Neuron (in vitro differentiated cells): ENCODE data around the gene MAN1B1.

ENCODE experiments used
- H2AFZ ChIP-seq: one replicate; pipeline ENCODE4 v1.6.1; 2013; ENCODE audit warnings: low read depth, mild to moderate bottlenecking, inconsistent platforms, low read length, moderate library complexity
- H3K27me3 ChIP-seq: one replicate; pipeline ENCODE4 v1.6.1; 2013; ENCODE audit warnings: low read length; ENCODE audit not compliant: insufficient read depth
- H3K36me3 ChIP-seq: one replicate; pipeline ENCODE4 v1.6.1; 2013; ENCODE audit warnings: low read length; ENCODE audit not compliant: insufficient read depth
- H3K4me1 ChIP-seq: one replicate; pipeline ENCODE4 v1.6.1; 2013; ENCODE audit warnings: low read length; ENCODE audit not compliant: insufficient read depth
- H3K4me3 ChIP-seq: 2 replicates; pipeline ENCODE4 v1.5.1; 2013; ENCODE audit warnings: mild to moderate bottlenecking, low read length, moderate library complexity
- H3K9me3 ChIP-seq: one replicate; pipeline ENCODE4 v1.6.1; 2013; ENCODE audit warnings: low read length

Gene MAN1B1

DNA sequence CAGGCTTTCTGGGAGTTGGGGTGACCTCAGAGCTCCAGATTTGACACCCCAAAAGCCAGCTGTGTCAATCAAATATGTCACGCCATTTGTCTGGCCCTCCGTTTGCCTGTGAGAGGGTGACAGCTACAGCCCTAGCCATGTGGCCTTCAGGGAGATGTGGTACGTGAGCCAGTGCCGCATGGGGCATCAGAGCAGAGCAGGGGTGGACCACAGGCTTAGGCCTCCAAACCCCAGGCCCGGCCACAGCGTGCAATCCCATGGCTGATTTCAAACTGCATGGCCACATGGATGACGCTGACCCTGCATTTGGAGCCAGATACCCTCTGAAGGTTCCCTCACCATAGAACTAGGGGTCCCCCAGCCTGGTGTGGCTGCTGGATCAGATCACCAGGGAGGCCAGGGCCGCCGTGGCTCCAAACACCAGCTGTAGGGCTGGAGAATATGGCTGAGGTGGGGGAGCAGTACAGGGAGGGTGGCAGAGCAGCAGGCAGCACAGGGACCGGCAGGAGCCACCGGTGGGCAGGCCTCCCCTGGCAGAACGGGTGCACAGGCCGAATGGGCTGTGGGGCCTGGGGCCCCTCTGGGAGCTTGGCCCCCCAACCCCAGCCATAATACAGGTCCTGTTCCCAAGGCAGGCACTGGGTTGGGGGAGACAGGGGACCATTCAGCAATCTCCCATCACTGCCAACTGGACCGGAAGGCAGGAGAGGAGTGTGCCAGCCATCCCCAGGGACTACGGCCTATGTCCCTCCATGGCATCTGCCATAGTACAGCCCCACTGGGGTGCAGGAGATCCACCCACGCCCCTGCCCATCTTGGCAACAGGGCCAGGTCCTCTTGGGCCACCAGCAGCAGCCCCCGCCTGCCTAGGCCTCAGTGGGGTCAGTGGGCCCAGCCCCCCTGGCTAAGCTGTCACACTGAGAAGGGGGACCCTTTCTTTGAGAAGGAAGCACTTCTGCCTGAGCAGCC is 18.0 kb upstream of the MAN1B1 start:
- Histone ChIP-seq H3K4me3 (peak overlapping the region; percentile 68), H3K9me3 (no peaks in the 10 kb centered on the region)

DNA sequence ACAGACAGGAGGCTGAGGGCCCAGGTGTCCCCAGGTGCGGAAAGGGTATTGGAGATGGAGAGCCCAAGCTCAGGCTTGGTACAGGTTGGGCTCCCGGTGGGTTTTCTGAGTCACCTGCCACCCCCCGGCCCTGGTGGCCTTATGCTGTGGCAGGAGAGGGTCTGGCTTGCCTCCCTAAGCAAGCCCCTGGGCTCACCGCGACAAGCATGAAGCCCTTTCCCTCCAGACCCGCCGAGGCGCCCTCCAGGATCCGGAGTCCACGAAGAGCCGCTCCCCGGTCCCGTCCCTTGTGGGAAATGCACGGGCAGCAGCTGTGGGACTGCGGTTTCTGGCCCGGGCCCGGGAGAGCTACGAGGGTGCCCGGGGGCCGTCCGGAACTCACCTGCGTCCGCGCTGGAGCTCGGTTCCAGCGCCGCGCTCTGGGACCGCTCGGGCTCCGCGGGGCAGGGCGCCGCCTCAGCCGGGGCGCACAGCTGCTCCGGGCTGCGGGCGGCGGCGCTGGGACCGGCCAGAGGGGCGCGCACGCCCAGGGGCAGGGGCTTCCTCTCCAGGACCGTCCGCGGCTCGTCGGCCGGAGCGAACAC is 17.2 kb upstream of the MAN1B1 start:
- peaks cover 10% of the 10 kb centered on the region for H3K27me3 ChIP-seq
- peaks cover 2% of the 10 kb centered on the region for H3K36me3 ChIP-seq
- peaks cover 22% of the 10 kb centered on the region for H3K4me1 ChIP-seq
- H3K4me3 ChIP-seq: peak overlapping the region; percentile 68
- H3K9me3 ChIP-seq: no peaks in the 10 kb centered on the region
- peak overlapping the region; percentile 33 for H2AFZ ChIP-seq

More for the DNA sequence above, 18.0 kb upstream of the MAN1B1 start:
- peaks cover 22% of the 10 kb centered on the region for H3K4me1 ChIP-seq
- peaks cover 2% of the 10 kb centered on the region for H3K36me3 ChIP-seq
- peaks cover 4% of the 10 kb centered on the region for H3K27me3 ChIP-seq
- H2AFZ ChIP-seq: no peak overlapping the region

DNA sequence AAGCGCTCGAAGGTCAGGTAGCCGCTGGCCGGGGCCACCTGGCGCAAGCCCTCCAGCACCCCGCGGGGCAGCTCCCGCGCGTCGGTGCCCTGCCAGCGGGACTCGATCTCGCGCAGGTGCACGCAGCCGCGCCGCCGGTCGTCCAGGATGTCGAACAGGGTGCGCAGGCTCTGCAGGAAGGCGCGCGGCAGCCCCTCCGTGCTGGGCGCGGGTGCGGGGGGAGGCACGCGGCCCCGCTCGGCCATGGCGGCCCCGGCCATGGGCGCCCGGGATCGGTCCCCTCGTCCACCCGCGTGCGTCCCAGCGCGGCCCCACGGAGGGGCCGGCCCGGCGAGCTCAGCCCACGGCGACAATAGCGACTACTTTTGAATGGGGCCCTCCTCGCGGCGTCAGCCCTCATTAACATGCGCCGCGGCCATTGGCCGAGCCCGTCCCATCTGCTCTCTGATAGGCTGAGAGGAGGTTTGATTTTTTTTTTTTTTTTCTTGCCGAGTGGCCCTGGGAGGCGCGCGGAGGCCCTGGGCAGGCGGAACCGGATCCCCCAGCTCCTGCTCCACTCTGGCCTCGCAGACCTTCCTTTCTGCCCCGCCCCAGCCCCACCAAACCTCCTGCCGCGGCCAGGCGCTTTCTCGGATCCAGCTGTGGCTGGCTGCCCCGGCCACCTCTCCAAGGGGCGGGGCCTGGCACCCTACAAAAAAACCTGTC is 16.4 kb upstream of the MAN1B1 start, which contains the start of gene SAPCD2:
SAPCD2 (minus strand) TSS at position 357 of the 705 bp plus-strand sequence; CDS start at position 260, 97 bp downstream.
- Histone ChIP-seq H3K4me1 (peaks cover 22% of the 10 kb centered on the region), H3K9me3 (no peaks in the 10 kb centered on the region), H3K4me3 (peak within 1 kb of the TSS; percentile 68), H3K27me3 (peaks cover 17% of the 10 kb centered on the region), H2AFZ (peak within 1 kb of the TSS; percentile 33), H3K36me3 (peaks cover 2% of the 10 kb centered on the region)

DNA sequence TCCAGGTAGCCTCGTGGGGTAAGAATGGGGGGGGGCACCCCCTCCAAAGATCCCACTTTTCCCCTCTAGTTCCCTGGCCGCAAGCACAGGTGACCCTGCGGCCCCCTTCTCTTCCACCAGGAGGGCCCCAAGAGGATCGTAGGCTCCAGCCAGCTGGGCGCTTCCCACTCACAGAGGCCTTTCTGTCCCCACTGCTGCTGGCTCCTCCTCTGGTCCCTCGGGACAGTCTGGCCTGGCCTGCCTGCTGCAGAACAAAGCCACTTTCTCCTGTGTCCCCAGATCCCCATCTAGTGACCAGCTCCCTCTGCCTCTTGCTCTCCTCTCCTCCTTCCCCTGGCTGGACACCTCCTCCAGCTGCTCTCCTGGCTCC is 15.9 kb upstream of the MAN1B1 start:
- Histone ChIP-seq H2AFZ (peak overlapping the region; percentile 33), H3K36me3 (no peaks in the 10 kb centered on the region), H3K4me1 (peaks cover 22% of the 10 kb centered on the region), H3K27me3 (peaks cover 17% of the 10 kb centered on the region), H3K9me3 (no peaks in the 10 kb centered on the region), H3K4me3 (peak overlapping the region; percentile 68)

DNA sequence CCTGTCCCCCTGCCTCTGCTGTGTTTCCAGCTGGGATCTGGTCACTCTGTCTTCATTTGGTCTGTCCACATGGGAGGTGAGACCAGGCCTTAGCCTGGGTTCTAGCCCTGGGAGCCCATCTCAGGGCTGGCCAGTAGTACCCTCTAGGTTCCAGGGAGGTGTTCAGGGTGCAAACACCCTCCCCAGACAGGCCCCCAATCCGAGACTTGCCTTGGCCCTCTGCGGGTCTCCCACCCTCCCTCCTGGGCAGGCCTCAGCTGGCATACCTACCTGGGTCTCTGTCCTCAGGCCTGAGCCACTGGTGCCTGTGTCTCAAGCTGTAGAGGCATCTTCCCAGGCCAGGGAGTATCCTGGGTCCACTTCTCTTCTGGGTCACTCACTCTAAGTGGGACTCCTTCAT is 15.5 kb upstream of the MAN1B1 start:
- peak overlapping the region; percentile 68 for H3K4me3 ChIP-seq
- H3K36me3 ChIP-seq: no peaks in the 10 kb centered on the region
- H3K9me3 ChIP-seq: no peaks in the 10 kb centered on the region
- H3K27me3 ChIP-seq: peaks cover 21% of the 10 kb centered on the region
- no peak overlapping the region for H2AFZ ChIP-seq
- peaks cover 22% of the 10 kb centered on the region for H3K4me1 ChIP-seq

DNA sequence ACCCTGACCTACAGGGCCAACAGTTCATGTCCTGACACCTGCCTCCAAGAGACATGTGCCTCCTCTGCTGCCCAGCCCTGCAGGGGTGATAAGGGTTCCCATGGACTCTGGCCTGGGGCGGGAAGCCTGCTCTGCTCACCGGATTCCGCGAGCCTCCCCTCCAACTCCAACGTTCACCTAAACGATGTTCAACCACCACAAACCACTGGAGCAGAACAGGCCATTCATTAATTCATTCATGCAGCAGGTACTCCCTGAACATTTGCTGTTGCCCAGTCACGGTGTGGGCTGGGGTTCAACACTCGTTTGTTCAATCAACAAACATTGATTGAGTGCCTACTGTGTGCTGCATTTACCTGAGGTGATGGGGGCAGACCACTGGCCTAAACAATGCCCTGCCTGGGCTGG is 12.8 kb upstream of the MAN1B1 start:
- Histone ChIP-seq H3K4me1 (peaks cover 23% of the 10 kb centered on the region), H3K36me3 (no peaks in the 10 kb centered on the region), H2AFZ (no peak overlapping the region), H3K27me3 (peaks cover 46% of the 10 kb centered on the region), H3K4me3 (no peak overlapping the region), H3K9me3 (no peaks in the 10 kb centered on the region)

DNA sequence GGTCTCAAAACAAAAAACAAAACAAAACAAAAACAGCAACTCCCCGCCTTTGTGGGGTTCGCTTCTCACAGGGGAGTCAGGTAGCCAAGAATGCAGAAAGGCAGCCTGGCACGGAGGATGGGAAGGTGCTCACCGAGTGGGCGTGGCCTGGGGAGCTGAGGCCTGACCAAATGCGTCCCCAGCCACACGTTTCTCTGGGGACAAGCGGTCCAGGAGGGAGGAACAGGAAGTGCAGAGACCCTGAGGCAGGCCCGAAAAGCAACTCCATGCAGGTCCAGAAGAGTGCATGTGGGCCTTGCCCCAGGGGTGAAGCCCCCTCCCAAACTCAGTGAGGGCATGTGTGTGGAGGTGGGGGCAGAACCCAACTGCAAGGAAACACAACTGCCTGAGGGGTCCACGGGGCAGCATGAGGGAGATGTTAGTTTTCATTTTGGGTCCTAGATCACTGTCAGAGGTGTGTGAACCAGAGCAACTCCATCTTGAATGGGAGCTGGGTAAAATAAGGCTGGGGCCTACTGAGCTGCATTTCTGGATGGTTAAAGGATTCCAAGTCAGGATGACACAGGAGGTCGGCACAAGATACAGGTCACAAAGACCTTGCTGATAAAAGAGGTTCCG is 12.0 kb upstream of the MAN1B1 start:
- Histone ChIP-seq H3K27me3 (peaks cover 53% of the 10 kb centered on the region), H3K36me3 (no peaks in the 10 kb centered on the region), H3K4me1 (peaks cover 17% of the 10 kb centered on the region), H3K4me3 (no peak overlapping the region), H3K9me3 (no peaks in the 10 kb centered on the region), H2AFZ (no peak overlapping the region)

DNA sequence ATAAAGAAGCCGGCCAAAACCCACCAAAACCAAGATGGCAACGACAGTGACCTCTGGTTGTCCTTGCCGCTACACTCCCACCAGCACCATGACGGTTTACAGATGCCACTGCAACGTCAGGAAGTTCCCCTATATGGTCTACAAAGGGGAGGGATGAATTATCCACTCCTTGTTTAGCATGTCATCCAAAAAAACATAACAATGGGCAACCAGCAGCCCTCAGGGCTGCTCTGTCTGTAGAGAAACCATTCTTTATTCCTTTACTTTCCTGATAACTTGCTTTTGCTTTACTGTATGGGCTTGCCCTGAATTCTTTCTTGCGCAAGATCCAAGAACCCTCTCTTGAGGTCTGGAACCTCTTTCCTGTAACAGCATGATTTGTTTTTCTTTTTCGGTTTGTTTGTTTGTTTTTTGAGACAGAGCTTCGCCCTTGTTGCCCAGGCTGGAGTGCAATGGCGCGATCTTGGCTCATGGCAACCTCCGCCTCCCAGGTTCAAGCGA is 11.5 kb upstream of the MAN1B1 start:
- Histone ChIP-seq H3K4me1 (peaks cover 17% of the 10 kb centered on the region), H3K36me3 (no peaks in the 10 kb centered on the region)

DNA sequence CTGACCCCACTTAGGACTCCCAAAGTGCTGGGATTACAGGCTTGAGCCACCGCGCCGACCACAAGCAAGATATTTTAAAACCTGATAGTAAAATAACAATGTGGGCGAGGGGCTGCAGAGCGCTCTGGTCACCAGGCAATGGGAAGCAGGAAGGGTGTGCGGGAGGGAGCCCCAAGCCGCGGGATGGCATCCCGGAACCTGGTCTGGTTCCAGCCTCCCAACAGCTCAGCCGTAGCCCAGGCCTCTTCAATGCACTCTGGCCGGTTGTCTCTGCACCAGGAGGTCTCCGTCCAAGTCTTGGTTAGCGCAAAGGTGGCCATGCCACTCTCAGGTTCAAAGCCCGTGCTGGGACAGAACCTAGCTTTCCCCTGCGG is 10.2 kb upstream of the MAN1B1 start:
- no peak overlapping the region for H2AFZ ChIP-seq
- peaks cover 7% of the 10 kb centered on the region for H3K4me1 ChIP-seq
- peaks cover 68% of the 10 kb centered on the region for H3K27me3 ChIP-seq
- no peaks in the 10 kb centered on the region for H3K36me3 ChIP-seq
- H3K9me3 ChIP-seq: no peaks in the 10 kb centered on the region
- H3K4me3 ChIP-seq: no peak overlapping the region

More for the DNA sequence above, 11.5 kb upstream of the MAN1B1 start:
- H3K9me3 ChIP-seq: no peaks in the 10 kb centered on the region
- H3K4me3 ChIP-seq: no peak overlapping the region
- peaks cover 59% of the 10 kb centered on the region for H3K27me3 ChIP-seq
- no peak overlapping the region for H2AFZ ChIP-seq

DNA sequence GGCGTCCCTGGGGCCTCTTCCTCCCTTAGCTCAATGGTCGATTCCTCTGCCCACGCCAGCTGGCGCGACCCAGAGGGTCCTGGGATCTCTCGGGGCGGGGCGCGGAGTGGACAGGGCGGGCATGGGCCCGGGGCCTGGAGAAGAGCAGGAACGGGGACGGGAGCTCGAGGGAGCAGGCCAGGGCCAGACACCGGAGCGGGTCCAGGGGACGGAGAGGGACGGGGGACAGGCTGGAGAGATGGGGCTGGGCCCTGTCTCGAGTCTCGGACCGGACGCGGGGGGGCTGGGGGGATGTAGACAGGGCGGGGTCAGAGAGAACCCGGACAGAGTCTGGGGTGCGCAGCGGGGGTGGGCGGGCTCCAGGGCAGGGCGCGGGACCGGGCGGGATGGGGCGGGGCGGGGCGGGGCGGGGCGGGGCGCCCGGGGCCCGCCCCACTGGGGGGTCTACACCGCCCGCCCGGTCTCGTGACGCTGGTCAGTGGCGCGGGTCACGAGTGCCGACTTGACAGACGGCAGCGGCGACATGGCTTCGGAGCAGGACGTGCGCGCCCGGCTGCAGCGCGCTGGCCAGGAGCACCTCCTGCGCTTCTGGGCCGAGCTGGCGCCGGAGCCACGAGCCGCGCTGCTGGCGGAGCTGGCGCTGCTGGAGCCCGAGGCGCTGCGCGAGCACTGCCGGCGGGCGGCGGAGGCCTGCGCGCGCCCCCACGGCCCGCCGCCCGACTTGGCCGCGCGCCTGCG is 9.6 kb upstream of the MAN1B1 start, which contains the start of gene UAP1L1:
UAP1L1 (plus strand) TSS at position 508 of the 738 bp plus-strand sequence; CDS start at position 524, 16 bp downstream.
- Histone ChIP-seq H3K36me3 (no peaks in the 10 kb centered on the region), H2AFZ (no peak within 1 kb of the TSS), H3K4me1 (peaks cover 6% of the 10 kb centered on the region), H3K9me3 (no peaks in the 10 kb centered on the region), H3K4me3 (peak within 1 kb of the TSS; percentile 27), H3K27me3 (peaks cover 73% of the 10 kb centered on the region)

DNA sequence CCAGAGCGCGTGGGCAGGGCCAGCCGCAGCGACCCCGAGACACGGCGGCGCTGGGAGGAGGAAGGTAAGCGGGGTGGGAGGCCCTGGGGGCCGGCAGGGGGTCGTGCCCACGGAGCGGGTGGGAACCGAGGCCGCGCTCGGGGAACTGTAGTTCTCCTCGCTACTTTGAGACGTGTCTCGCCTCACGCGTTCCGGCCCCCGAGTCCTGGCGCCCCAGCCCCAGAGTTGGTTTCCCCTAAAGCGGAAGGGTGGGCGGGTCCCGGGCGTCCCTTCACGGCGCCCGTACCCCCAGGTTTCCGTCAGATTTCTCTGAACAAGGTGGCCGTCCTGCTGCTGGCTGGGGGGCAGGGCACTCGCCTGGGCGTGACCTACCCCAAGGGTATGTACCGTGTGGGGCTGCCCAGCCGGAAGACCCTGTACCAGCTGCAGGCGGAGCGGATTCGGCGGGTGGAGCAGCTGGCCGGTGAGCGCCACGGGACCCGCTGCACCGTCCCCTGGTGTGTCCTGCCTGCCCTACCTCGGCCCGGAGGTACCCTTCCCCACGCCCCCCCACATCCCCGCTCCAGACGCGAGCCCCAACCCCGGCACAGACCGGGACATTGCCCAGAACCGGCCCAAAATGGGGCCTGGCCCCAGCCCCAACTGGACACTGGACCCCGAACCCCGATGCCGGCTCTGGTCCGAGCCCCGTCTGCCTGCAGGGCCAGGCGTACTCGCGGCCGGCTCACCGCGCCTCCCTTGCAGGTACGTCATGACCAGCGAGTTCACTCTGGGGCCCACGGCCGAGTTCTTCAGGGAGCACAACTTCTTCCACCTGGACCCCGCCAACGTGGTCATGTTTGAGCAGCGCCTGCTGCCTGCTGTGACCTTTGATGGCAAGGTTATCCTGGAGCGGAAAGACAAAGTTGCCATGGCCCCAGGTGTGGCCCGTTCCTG is 8.8 kb upstream of the MAN1B1 start:
- peaks cover 82% of the 10 kb centered on the region for H3K27me3 ChIP-seq

More for the DNA sequence above, 8.8 kb upstream of the MAN1B1 start:
- H2AFZ ChIP-seq: no peak overlapping the region
- H3K36me3 ChIP-seq: no peaks in the 10 kb centered on the region
- H3K4me1 ChIP-seq: peaks cover 6% of the 10 kb centered on the region
- H3K4me3 ChIP-seq: peak overlapping the region; percentile 27
- no peaks in the 10 kb centered on the region for H3K9me3 ChIP-seq
